HG03175 (cell line): Measurements from ENCODE around the gene SOX11.

ENCODE experiments used
- ATAC-seq: cut with Tn5 transposase; IDR thresholded peaks from one replicate; pipeline ENCODE4 v1.9.1; 2021; ENCODE audit warnings: mild to moderate bottlenecking, moderate library complexity; ENCODE audit not compliant: unreplicated experiment

SOX11 gene

DNA sequence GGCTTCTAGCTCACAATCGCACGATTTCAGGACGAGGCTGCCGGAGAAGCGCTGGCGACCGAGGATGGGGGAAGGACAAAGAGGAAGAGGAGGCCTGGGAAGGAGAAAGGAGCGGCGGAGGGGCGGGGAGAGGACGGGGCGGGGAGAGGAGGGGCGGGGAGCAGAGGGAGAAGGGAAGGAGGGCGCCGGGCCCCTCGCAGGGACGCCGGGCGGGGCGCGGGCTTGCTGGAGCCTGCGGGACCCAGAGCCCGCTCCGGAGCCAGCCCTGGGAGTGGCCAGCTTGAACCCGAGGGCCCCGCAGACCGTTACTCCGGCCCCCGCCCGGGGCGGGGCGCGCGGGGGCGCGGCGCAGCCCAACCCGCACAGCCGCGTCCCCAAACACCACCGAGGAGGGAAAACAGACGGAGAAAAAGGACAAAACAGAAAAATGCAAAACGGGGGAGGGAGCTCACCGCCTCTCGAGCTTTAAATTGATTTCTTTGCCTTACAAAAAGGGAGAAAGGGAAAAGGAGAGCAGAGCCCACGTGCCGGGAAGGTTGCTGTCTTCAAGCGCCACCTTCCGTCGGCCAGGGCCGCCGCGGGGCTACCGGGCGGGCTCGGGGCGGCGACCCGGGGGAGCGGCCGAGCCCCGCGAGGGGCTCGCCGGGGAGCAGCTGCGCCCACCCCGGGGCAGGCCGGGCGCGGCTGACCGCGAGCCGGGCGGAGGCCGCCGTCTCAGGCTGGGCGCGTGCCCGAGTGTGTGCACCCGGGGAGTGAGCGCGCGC, 781 bp upstream of the SOX11 start:
- no peak for ATAC-seq

DNA sequence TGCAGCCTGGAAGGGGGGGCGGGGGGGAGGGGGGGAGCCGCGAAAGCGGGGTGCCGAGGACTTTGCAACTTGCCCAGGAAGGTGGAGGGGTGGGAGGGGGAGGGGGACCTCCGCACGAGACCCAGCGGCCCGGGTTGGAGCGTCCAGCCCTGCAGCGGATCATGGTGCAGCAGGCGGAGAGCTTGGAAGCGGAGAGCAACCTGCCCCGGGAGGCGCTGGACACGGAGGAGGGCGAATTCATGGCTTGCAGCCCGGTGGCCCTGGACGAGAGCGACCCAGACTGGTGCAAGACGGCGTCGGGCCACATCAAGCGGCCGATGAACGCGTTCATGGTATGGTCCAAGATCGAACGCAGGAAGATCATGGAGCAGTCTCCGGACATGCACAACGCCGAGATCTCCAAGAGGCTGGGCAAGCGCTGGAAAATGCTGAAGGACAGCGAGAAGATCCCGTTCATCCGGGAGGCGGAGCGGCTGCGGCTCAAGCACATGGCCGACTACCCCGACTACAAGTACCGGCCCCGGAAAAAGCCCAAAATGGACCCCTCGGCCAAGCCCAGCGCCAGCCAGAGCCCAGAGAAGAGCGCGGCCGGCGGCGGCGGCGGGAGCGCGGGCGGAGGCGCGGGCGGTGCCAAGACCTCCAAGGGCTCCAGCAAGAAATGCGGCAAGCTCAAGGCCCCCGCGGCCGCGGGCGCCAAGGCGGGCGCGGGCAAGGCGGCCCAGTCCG, 540 bp downstream of the SOX11 start:
- no peak for ATAC-seq

GRCh38 chr2:5693287-5694201, 1.4 kb downstream of the SOX11 start:
- ATAC-seq = no peak

DNA sequence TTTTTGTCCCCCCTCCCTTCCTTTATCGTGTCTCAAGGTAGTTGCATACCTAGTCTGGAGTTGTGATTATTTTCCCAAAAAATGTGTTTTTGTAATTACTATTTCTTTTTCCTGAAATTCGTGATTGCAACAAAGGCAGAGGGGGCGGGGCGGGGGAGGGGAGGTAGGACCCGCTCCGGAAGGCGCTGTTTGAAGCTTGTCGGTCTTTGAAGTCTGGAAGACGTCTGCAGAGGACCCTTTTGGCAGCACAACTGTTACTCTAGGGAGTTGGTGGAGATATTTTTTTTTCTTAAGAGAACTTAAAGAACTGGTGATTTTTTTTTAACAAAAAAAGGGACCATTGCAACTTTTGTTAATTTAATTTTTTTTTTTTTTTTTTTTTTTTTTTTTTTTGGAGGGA, 2.1 kb downstream of the SOX11 start:
- no peak for ATAC-seq

DNA sequence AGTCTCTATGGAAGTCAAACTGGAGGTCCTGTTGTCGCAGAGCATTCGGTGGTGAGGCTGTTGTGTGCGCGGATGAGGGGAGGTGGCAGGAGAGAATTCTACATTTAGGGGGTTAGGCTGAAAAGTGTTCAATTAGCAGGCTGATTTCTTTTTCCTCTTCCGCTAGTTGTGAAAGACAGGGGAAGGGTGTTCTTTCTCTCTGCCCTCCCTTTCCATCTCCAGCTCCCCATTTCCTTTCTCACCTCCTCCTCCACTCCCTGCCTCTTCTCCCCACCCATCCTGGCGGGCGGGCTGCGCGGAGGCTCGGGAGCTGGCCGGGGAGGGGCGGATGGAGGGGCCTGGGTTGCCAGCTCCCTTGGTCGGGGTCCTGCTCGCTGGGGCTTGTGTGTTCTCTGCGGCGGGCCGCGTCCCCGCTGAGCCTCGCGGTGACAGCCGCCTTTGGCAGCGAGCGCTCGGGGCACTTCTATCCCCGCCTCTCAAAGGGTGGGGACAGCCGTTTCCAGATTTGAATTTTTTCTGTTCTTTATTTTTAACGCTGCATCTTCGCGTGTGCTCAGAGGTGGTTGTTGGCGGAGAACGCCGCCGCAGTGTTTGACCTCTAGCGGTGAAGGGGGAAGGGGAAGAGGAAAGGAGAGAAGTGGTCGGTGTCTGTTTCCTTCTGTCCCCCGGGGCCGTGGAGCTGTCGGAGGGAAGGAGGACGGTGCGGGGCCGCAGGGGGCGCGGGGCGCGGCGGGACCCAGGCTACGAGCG, 3.6 kb downstream of the SOX11 start:
- ATAC-seq = no peak

DNA sequence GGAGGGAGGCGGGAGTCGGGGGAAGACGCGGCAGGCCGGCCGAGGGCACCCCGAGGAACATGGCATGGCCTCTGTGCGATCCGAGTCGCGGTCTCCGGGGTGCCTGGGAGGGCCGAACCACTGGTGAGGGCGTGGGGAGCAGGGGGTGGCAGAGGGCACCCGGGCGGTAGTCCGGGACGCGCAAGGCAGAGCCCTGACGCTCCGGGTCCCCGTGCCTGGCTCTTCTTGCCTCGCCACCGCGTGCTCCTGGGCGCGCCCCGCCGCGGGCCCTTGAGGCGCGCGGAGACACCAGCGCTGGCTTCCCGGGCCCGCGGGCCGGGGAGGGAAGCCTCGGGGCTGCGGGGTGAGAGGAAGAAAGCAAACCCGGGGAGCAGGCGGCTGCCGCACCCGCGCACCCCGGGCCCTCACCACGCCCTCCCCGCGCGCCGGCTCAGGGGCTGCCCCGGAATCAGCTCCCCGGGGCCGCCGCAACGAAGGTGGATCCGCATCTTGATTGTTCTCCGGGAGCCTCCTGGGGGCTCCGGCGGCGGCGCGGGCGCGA, 4.3 kb downstream of the SOX11 start:
- no peak for ATAC-seq

- ATAC-seq = no peak
Measured at GRCh38 chr2:5696945-5697521, 4.8 kb downstream of the SOX11 start.

DNA sequence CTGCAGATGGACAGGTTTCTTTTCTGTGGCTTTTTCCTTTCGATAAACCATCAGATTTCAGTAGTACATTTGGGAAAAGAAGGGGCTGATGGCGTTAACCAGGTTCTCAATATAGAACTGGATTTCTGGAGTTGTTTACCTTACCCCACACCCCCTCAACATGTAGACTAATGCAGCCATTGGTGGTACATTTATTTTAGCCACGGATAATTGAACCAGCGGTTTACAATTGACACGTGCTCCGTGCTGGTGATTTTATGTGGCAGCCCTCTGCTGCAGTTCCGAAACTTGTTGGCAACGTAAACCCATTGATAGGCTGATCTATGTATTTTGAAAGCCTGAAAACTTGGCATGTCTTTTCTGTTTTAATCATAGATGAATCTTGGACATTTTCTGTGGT, 5.4 kb downstream of the SOX11 start:
- no peak for ATAC-seq

GRCh38 chr2:5698134-5698533, 6.0 kb downstream of the SOX11 start:
- ATAC-seq = no peak

GRCh38 chr2:5699963-5700362, 7.8 kb downstream of the SOX11 start:
- ATAC-seq = no peak

DNA sequence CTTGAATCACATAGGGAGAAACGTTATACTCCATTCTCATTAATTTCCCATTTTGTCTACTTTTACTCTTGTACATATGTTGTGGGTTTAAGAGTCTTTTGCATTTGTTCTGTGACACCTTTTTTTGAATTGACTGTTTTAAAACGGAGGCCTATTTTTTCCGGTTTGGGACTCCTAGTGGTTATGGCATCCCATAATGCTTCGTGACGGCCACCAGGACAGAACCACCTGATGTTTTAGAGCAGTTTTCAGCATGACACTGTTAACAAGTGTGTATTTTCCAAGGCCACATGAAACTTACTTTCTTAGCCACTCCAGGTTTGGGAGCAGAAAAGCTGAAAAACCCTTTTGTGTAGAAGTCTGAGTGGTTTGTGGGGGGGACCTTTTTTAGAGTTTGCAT, 8.4 kb downstream of the SOX11 start:
- no peak for ATAC-seq

GRCh38 chr2:5701266-5701665, 9.1 kb downstream of the SOX11 start:
- ATAC-seq = no peak

DNA sequence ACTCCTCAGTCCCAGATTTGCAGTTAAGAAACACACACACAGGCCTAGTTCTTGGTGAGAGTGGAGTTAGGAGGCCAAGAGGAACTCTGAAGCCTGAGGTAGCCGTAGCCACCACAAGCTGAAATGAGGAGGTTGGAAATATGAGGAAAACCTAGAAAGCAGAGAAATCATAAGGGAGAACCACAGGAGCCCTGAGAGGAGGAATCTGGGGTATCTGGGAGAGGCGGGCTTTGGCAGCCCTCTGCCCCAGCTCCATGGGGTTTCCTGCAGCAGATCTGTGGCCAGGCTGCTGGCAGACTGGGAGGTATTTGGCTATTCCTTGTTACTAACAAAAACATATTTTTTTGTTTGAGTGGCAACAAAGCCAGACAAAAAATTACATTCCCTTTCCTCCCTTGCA, 11.0 kb downstream of the SOX11 start:
- ATAC-seq = no peak

GRCh38 chr2:5705490-5705889, 13.3 kb downstream of the SOX11 start:
- ATAC-seq = no peak

DNA sequence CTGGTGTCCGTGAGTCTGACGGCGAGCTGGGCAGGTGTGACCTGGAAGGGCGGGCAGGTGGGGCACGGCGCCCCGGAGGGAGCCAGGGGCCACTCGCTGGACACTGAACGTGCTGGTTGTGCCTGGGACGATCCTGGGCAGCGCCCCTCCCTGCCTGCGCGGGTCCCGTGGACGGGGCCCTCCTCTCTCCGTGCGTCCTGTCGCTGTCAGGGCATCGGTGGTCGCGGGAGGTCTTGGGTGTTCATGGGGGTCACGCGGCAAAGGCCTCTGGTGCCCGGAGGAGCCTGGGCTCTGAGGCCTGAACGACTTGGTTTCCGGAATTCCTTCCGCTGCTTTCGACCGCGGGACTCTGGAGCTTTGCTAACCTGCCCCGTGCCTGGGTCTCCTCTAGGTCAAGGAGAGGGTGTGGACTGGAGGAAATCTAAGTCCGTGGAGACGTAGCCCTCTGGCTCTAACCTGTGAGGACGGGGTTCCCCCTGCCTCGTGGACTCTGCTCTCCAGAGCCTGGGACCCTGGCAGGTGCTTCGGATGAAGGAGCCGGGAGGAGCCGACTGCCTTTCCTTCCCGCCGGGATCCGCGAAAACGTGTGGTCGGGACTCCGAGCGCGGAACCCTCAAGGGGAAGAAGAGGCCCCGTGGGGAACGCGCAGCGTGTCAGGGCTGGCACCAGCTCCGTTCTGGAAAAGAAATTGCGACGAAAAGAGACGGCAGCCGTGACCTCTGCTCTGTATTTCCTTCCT, 14.7 kb downstream of the SOX11 start:
- ATAC-seq = no peak

GRCh38 chr2:5710615-5711014, 18.4 kb downstream of the SOX11 start:
- ATAC-seq = no peak

GRCh38 chr2:5713101-5713500, 20.9 kb downstream of the SOX11 start:
- no peak for ATAC-seq

DNA sequence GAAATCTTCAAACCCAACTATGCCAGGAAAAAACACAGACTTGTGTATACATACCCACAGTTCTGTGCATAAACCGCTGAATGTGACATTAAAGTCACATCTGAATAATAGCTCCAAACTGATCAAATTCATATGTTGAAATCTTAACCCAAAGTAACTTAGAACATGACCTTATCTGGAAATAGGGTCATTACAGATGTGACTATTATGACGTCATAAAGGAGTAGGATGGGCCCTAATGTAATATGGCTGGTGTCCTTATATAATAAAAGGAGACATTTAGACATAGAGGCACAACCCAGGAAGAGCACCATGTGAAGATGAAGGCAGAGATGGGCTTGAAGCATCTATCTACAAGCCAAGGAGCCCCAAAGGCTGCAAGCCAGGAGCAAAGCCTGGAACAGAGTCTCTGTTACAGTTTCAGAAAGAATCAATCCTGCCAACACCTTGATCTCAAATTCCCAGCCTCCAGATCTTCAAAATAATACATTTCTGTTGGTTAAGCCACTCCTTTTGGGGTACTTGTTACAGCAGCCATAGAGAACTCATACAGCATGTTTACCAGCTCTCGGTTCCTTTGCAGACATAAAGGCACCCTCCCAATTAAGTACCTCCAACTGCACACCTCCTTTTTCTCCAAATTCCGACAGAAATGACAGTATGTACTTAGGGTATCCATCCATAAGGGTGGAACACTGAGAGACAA, 27.6 kb downstream of the SOX11 start:
- ATAC-seq = no peak

GRCh38 chr2:5720426-5720825, 28.2 kb downstream of the SOX11 start:
- ATAC-seq = no peak
